Small intestine (tissue), 16 donors: ENCODE results near the gene AURKAIP1. TPM values are rescaled to one million over a fixed set of nuclear protein-coding genes. Genes with fewer than 3 reads are reported as not detected.
A peak's percentile ranks its signal among the peaks of the same experiment; 100 is the strongest.

Source experiments
- DNase-seq, 2 donors: peaks; one replicate each; pipeline versions ENCODE4 v3.0.0 to v3.0.0-alpha.2; 2013
- FAIRE-seq: peaks from 2 replicates; lab custom pipeline; 2012; peaks lifted over from hg19 to GRCh38; lab: Jason Lieb, UNC
- H3K27ac ChIP-seq, 3 donors: one replicate each; pipeline ENCODE4 v1.5.1; 2013; ENCODE audit warnings: low read length in 2 of 3, mild to moderate bottlenecking in 2 of 3, control low read depth in 1 of 3, inconsistent platforms in 1 of 3, low read depth in 1 of 3, moderate library complexity in 1 of 3
- H3K27me3 ChIP-seq, 3 donors: one replicate each; pipeline ENCODE4 v1.6.1; 2013; ENCODE audit warnings: low read length in 3 of 3, inconsistent platforms in 1 of 3; ENCODE audit not compliant: control insufficient read depth in 3 of 3, insufficient read depth in 3 of 3
- H3K36me3 ChIP-seq, 3 donors: one replicate each; pipeline ENCODE4 v1.6.1; 2013; ENCODE audit warnings: low read length in 3 of 3, inconsistent platforms in 1 of 3, low read depth in 1 of 3, mild to moderate bottlenecking in 1 of 3, moderate library complexity in 1 of 3; ENCODE audit not compliant: control insufficient read depth in 3 of 3, insufficient read depth in 2 of 3
- H3K4me1 ChIP-seq, 3 donors: one replicate each; pipeline ENCODE4 v1.6.1; 2013; ENCODE audit warnings: low read length in 2 of 3, inconsistent platforms in 1 of 3, low read depth in 1 of 3, mild to moderate bottlenecking in 1 of 3, moderate library complexity in 1 of 3; ENCODE audit not compliant: control insufficient read depth in 3 of 3, insufficient read depth in 2 of 3
- H3K4me3 ChIP-seq, 3 donors: one replicate each; pipeline ENCODE4 v1.5.1; 2013; ENCODE audit warnings: low read length in 3 of 3, control low read depth in 1 of 3, inconsistent platforms in 1 of 3, low read depth in 1 of 3, mild to moderate bottlenecking in 1 of 3, moderate library complexity in 1 of 3
- H3K9me3 ChIP-seq, 2 donors: one replicate each; pipeline ENCODE4 v1.6.1; 2013; ENCODE audit warnings: low read depth in 1 of 2, low read length in 1 of 2; ENCODE audit not compliant: control insufficient read depth in 2 of 2, insufficient read depth in 1 of 2
- WGBS, 3 donors: extraction: QIAGEN DNeasy Blood & Tissue Kit; methylation state at CpG; one replicate each; pipeline ENCODE4 v1.1.7; 2013; 5-methylcytosine and 5-hydroxymethylcytosine counted together
- long read RNA-seq, 10 donors: transcript quantifications; one replicate each; lab custom pipeline, GENCODE V29; 2026
- polyA plus RNA-seq, 4 donors: library from polyadenylated mRNA; stranded (reverse) in 3 of 4; unstranded in 1 of 4; fragments of 200-250 nt in 3 of 4; fragments of 120-200 nt in 1 of 4; gene quantifications; one replicate each; pipeline versions ENCODE4 v1.2.1 to v1.2.3, GENCODE V29; 2013
- donor health status: healthy with polysubstance abuse.
- donor health status: control.
- donor health status: control.
- donor health status: Bipolar disorder and iron deficiency.
- donor health status: healthy.

Gene AURKAIP1
- polyA plus RNA-seq = 100 to 1,000 TPM in 3 of 4 donors, 10 to 100 TPM in 1; 88.1 to 382 (median 297) TPM
- long read RNA-seq, donor 1 = 0 reads
- long read RNA-seq, donor 2, transcript AURKAIP1-204 (4 exons, 875 nt) = minor isoform, 16 of 53 reads
- long read RNA-seq, donor 2, transcript AURKAIP1-202 (4 exons, 1,047 nt) = major isoform, 19 of 53 reads
- long read RNA-seq, donor 2, partial matches to known transcripts = 13 of 53 reads
- long read RNA-seq, donor 2, other reads (novel, unspliced or antisense) = 0 of 53 reads
- long read RNA-seq, donor 3, transcript AURKAIP1-204 (4 exons, 875 nt) = minor isoform, 12 of 79 reads
- long read RNA-seq, donor 3, transcript AURKAIP1-202 (4 exons, 1,047 nt) = major isoform, 33 of 79 reads
- long read RNA-seq, donor 3, transcript AURKAIP1-203 (3 exons, 1,072 nt) = minor isoform, 13 of 79 reads
- long read RNA-seq, donor 3, partial matches to known transcripts = 21 of 79 reads
- long read RNA-seq, donor 3, other reads (novel, unspliced or antisense) = 0 of 79 reads
- long read RNA-seq, donor 4, partial matches to known transcripts = 0 of 1 reads
- long read RNA-seq, donor 4, other reads (novel, unspliced or antisense) = 0 of 1 reads
- long read RNA-seq, donor 5, transcript AURKAIP1-202 (4 exons, 1,047 nt) = major isoform, 14 of 42 reads
- long read RNA-seq, donor 5, transcript AURKAIP1-203 (3 exons, 1,072 nt) = minor isoform, 6 of 42 reads
- long read RNA-seq, donor 5, transcript AURKAIP1-204 (4 exons, 875 nt) = minor isoform, 10 of 42 reads
- long read RNA-seq, donor 5, partial matches to known transcripts = 11 of 42 reads
- long read RNA-seq, donor 5, other reads (novel, unspliced or antisense) = 0 of 42 reads
- long read RNA-seq, donor 6, transcript AURKAIP1-203 (3 exons, 1,072 nt) = minor isoform, 7 of 80 reads
- long read RNA-seq, donor 6, transcript AURKAIP1-204 (4 exons, 875 nt) = minor isoform, 23 of 80 reads
- long read RNA-seq, donor 6, transcript AURKAIP1-202 (4 exons, 1,047 nt) = major isoform, 37 of 80 reads
- long read RNA-seq, donor 6, partial matches to known transcripts = 9 of 80 reads
- long read RNA-seq, donor 6, other reads (novel, unspliced or antisense) = 0 of 80 reads
- long read RNA-seq, donor 7 = 0 reads
- long read RNA-seq, donor 8, transcript AURKAIP1-202 (4 exons, 1,047 nt) = major isoform, 6 of 8 reads
- long read RNA-seq, donor 8, partial matches to known transcripts = 0 of 8 reads
- long read RNA-seq, donor 8, other reads (novel, unspliced or antisense) = 0 of 8 reads
- long read RNA-seq, donor 9, transcript AURKAIP1-204 (4 exons, 875 nt) = minor isoform, 6 of 24 reads
- long read RNA-seq, donor 9, transcript AURKAIP1-202 (4 exons, 1,047 nt) = major isoform, 15 of 24 reads
- long read RNA-seq, donor 9, partial matches to known transcripts = 0 of 24 reads
- long read RNA-seq, donor 9, other reads (novel, unspliced or antisense) = 0 of 24 reads
- long read RNA-seq, donor 10, transcript AURKAIP1-202 (4 exons, 1,047 nt) = major isoform, 43 of 95 reads
- long read RNA-seq, donor 10, transcript AURKAIP1-204 (4 exons, 875 nt) = minor isoform, 22 of 95 reads
- long read RNA-seq, donor 10, transcript AURKAIP1-203 (3 exons, 1,072 nt) = minor isoform, 11 of 95 reads
- long read RNA-seq, donor 10, partial matches to known transcripts = 15 of 95 reads
- long read RNA-seq, donor 10, other reads (novel, unspliced or antisense) = 0 of 95 reads

GRCh38 chr1:1374929-1375662, at the start of gene AURKAIP1:
Gene AURKAIP1, minus strand, starts transcription at chr1:1375207. Its CDS starts 451 bp downstream, at chr1:1374756.
- DNase-seq (peak; percentile 100), FAIRE-seq (peak; percentile 19)
- H3K36me3 ChIP-seq = peaks cover 0 to 50% (median 3%) of the 10 kb centered on the region in 3 donors
- no peaks in the 10 kb centered on the region for H3K9me3 ChIP-seq
- peaks cover 0 to 32% (median 5%) of the 10 kb centered on the region in 3 donors for H3K4me1 ChIP-seq
- no peaks in the 10 kb centered on the region for H3K27me3 ChIP-seq
- 0 to 1% (median 0%) methylated on average over 62 to 85 of the region's 85 CpGs for WGBS, 3 donors
- peak within 1 kb of the TSS; percentile 78 to 95 (median 87) for H3K27ac ChIP-seq
- peak within 1 kb of the TSS; percentile 90 to 99 (median 96) for H3K4me3 ChIP-seq

GRCh38 chr1:1424707-1425106, 49.7 kb upstream of the AURKAIP1 start:
- H3K9me3 ChIP-seq = peaks cover 0 to 2% of the 10 kb centered on the region in 2 donors
- H3K36me3 ChIP-seq = no peaks in the 10 kb centered on the region
- no peak overlapping the region for H3K27ac ChIP-seq
- no peak for DNase-seq
- no peak for FAIRE-seq
- H3K4me1 ChIP-seq = peaks cover 0 to 17% (median 0%) of the 10 kb centered on the region in 3 donors
- WGBS, 3 donors = 87 to 88% (median 88%) methylated on average over 15 of the region's 15 CpGs
- H3K27me3 ChIP-seq = peaks cover under 1 to 16% (median 7%) of the 10 kb centered on the region in 3 donors
- no peak overlapping the region for H3K4me3 ChIP-seq

GRCh38 chr1:1423245-1423597, 48.2 kb upstream of the AURKAIP1 start:
- Histone ChIP-seq H3K36me3 (no peaks in the 10 kb centered on the region), H3K9me3 (peaks cover 0 to under 1% of the 10 kb centered on the region in 2 donors), H3K27me3 (peaks cover 1 to 21% (median 10%) of the 10 kb centered on the region in 3 donors), H3K27ac (no peak overlapping the region), H3K4me1 (peaks cover 0 to 12% (median 0%) of the 10 kb centered on the region in 3 donors), H3K4me3 (no peak overlapping the region)
- FAIRE-seq (no peak), DNase-seq (no peak)
- WGBS, 3 donors = 83 to 94% (median 87%) methylated on average over 7 of the region's 7 CpGs

GRCh38 chr1:1422465-1423244, 47.6 kb upstream of the AURKAIP1 start:
- no peaks in the 10 kb centered on the region for H3K9me3 ChIP-seq
- no peak overlapping the region for H3K4me3 ChIP-seq
- H3K27me3 ChIP-seq = peaks cover 1 to 21% (median 10%) of the 10 kb centered on the region in 3 donors
- H3K4me1 ChIP-seq = peaks cover 0 to 10% (median 0%) of the 10 kb centered on the region in 3 donors
- WGBS, 3 donors = 56 to 60% (median 57%) methylated on average over 29 of the region's 29 CpGs
- DNase-seq = no peak
- no peak overlapping the region for H3K27ac ChIP-seq
- H3K36me3 ChIP-seq = no peaks in the 10 kb centered on the region
- FAIRE-seq = no peak

GRCh38 chr1:1421907-1422464, 47.0 kb upstream of the AURKAIP1 start:
- H3K27ac ChIP-seq = no peak overlapping the region
- H3K4me1 ChIP-seq = peaks cover 0 to 10% (median 0%) of the 10 kb centered on the region in 3 donors
- no peaks in the 10 kb centered on the region for H3K36me3 ChIP-seq
- DNase-seq = no peak
- H3K9me3 ChIP-seq = no peaks in the 10 kb centered on the region
- no peak overlapping the region for H3K4me3 ChIP-seq
- H3K27me3 ChIP-seq = peaks cover 1 to 19% (median 10%) of the 10 kb centered on the region in 3 donors
- no peak for FAIRE-seq
- WGBS, 3 donors = 74 to 84% (median 80%) methylated on average over 6 to 7 of the region's 7 CpGs

- H3K4me1 ChIP-seq = peaks cover 0 to 6% (median 0%) of the 10 kb centered on the region in 3 donors
- WGBS, 3 donors = 70 to 79% (median 78%) methylated on average over 17 to 18 of the region's 18 CpGs
- no peak for FAIRE-seq
- peak within 1 kb of the TSS in 2 of 3 donors; percentile 1 to 23 for H3K4me3 ChIP-seq
- H3K9me3 ChIP-seq = no peaks in the 10 kb centered on the region
- DNase-seq = no peak
- no peaks in the 10 kb centered on the region for H3K36me3 ChIP-seq
- peaks cover 1 to 15% (median 10%) of the 10 kb centered on the region in 3 donors for H3K27me3 ChIP-seq
- no peak within 1 kb of the TSS for H3K27ac ChIP-seq
These were observed 46.3 kb upstream of the AURKAIP1 start, which contains the start of gene ANKRD65 for GRCh38 chr1:1421147-1421906. Gene ANKRD65, minus strand, starts transcription at chr1:1421276. Its CDS starts 271 bp downstream, at chr1:1421005.
